Endothelial cell of umbilical vein (primary cell): ENCODE measurements around the gene NECAB2. TPM values are rescaled to one million over a fixed set of nuclear protein-coding genes. Genes with fewer than 3 reads are reported as not detected.

Source experiments
- BruUV-seq: library from RNA; stranded (reverse); fragments of 400-500 nt; replicated peaks from 2 replicates; lab custom pipeline; 2021; lab: Mats Ljungman, UMichigan
- CTCF ChIA-PET: fragments of 300-600, 350-600 bp; sonication (Branson Sonifier 250); formaldehyde crosslinking; loops from one replicate; lab custom pipeline; 2021; ENCODE audit warnings: antibody characterized with exemption, inconsistent platforms; lab: Charles Lee
- POLR2A ChIA-PET: fragments of 300-600, 350-600 bp; sonication (Branson Sonifier 250); formaldehyde crosslinking; loops from one replicate; lab custom pipeline; 2021; ENCODE audit warnings: antibody characterized with exemption, inconsistent platforms; lab: Charles Lee
- DNase-seq: peaks from one replicate; pipeline ENCODE4 v3.0.0-alpha.2; 2011; ENCODE audit warnings: low read depth, low spot score
- FAIRE-seq: peaks from 2 replicates; lab custom pipeline; 2011; peaks lifted over from hg19 to GRCh38; lab: Jason Lieb, UNC
- H2AFZ ChIP-seq: 2 replicates; pipeline ENCODE4 v1.6.0; 2012; ENCODE audit warnings: low read depth, low read length, control low read depth, inconsistent platforms
- H3K27ac ChIP-seq: 2 replicates; pipeline ENCODE4 v1.5.1; 2011; ENCODE audit warnings: low read depth, mild to moderate bottlenecking, control low read depth, low read length, moderate library complexity; ENCODE audit not compliant: insufficient read depth
- H3K27me3 ChIP-seq, 2 experiments: 2 replicates each; pipeline versions ENCODE4 v1.6.0 to v1.6.1; 2011; ENCODE audit warnings: low read length in 2 of 2, mixed read lengths in 1 of 2; ENCODE audit not compliant: control insufficient read depth in 2 of 2, insufficient read depth in 2 of 2
- H3K36me3 ChIP-seq, 2 experiments: 2 replicates in 1 of 2; 3 replicates in 1 of 2; pipeline ENCODE4 v1.5.1; 2011; ENCODE audit warnings: low read length in 2 of 2, mild to moderate bottlenecking in 1 of 2, moderate library complexity in 1 of 2; ENCODE audit not compliant: control insufficient read depth in 2 of 2, insufficient read depth in 2 of 2; ENCODE audit errors: extremely low read depth in 1 of 2
- H3K4me1 ChIP-seq: 3 replicates; pipeline ENCODE4 v1.5.1; 2011; ENCODE audit warnings: mild to moderate bottlenecking, low read length; ENCODE audit not compliant: control insufficient read depth, insufficient read depth; ENCODE audit errors: extremely low read depth
- H3K4me2 ChIP-seq: 2 replicates; pipeline ENCODE4 v1.6.1; 2011; ENCODE audit warnings: low read length, control low read depth, mixed read lengths; ENCODE audit not compliant: insufficient read depth
- H3K4me3 ChIP-seq, 3 experiments: fragments of 200-600 bp in 1 of 3; sonication (generic), shearing (Covaris generic) in 1 of 3; replicated peaks in 1 of 3; 2 replicates each; pipeline ENCODE4 v1.5.1; 2011 to 2016; ENCODE audit warnings: control low read depth in 3 of 3, low read length in 3 of 3, mild to moderate bottlenecking in 2 of 3, inconsistent platforms in 1 of 3, low read depth in 1 of 3, moderate library complexity in 1 of 3; ENCODE audit not compliant: insufficient read depth in 1 of 3
- H3K79me2 ChIP-seq: 2 replicates; pipeline ENCODE4 v1.6.0; 2012; ENCODE audit warnings: low read length, inconsistent platforms; ENCODE audit not compliant: control insufficient read depth, insufficient read depth
- H3K9ac ChIP-seq: replicated peaks from 2 replicates; pipeline ENCODE3; 2011; ENCODE audit warnings: low read length, control low read depth; ENCODE audit not compliant: insufficient read depth; ENCODE audit errors: extremely low read depth
- H3K9me1 ChIP-seq: replicated peaks from 3 replicates; pipeline ENCODE4 v1.6.0; 2011; ENCODE audit warnings: mild to moderate bottlenecking, low read length; ENCODE audit not compliant: control insufficient read depth, insufficient read depth; ENCODE audit errors: extremely low read depth
- H3K9me3 ChIP-seq: replicated peaks from 2 replicates; pipeline ENCODE4 v1.5.1; 2012; ENCODE audit warnings: low read length, inconsistent platforms; ENCODE audit not compliant: control insufficient read depth, insufficient read depth
- H4K20me1 ChIP-seq: replicated peaks from 2 replicates; pipeline ENCODE3; 2011; ENCODE audit warnings: mild to moderate bottlenecking, low read length; ENCODE audit not compliant: control insufficient read depth, insufficient read depth; ENCODE audit errors: extremely low read depth
- EZH2 ChIP-seq: IDR thresholded peaks from 2 replicates; pipeline ENCODE4 v1.6.1; 2012; ENCODE audit warnings: borderline replicate concordance, low read depth, mild to moderate bottlenecking, moderate library complexity, low read length, inconsistent platforms; ENCODE audit not compliant: severe bottlenecking
- FOS ChIP-seq: IDR thresholded peaks from 2 replicates; pipeline ENCODE4 v1.6.1; 2011; ENCODE audit warnings: mild to moderate bottlenecking, low read length, moderate library complexity, borderline replicate concordance; ENCODE audit not compliant: insufficient read depth
- GATA2 ChIP-seq: IDR thresholded peaks from 2 replicates; pipeline ENCODE4 v1.7.0; 2011; ENCODE audit warnings: low read depth, mild to moderate bottlenecking, moderate library complexity, mixed read lengths, low read length; ENCODE audit not compliant: insufficient read length, insufficient read depth
- JUN ChIP-seq: IDR thresholded peaks from 2 replicates; pipeline ENCODE4 v1.6.1; 2011; ENCODE audit warnings: borderline replicate concordance, low read depth; ENCODE audit not compliant: insufficient read length, insufficient read depth
- MYC ChIP-seq: IDR thresholded peaks from one replicate; pipeline ENCODE4 v1.6.1; 2011; ENCODE audit warnings: mild to moderate bottlenecking, low read depth, low read length
- POLR2A ChIP-seq: IDR thresholded peaks from 2 replicates; pipeline ENCODE4 v1.6.1; 2012; ENCODE audit warnings: low read depth, mild to moderate bottlenecking, control low read depth, low read length
- POLR2AphosphoS5 ChIP-seq: IDR thresholded peaks from 2 replicates; pipeline ENCODE4 v1.6.1; 2012; ENCODE audit warnings: low read depth, mild to moderate bottlenecking, control low read depth, low read length, moderate library complexity; ENCODE audit not compliant: insufficient read depth
- dilution Hi-C: fragments of 300-500 bp; cut with MboI; formaldehyde crosslinking; loops from one replicate; pipeline ENCODE4 v1.15.0; 2019; ENCODE audit warnings: low sequenced_read_pairs; ENCODE audit not compliant: extremely low pct_ligation_motif_present
- intact Hi-C: fragments of 100-400 bp; cut with micrococcal nuclease; formaldehyde crosslinking; loops from one replicate; pipeline ENCODE4 v1.10.0; 2022
- polyA plus RNA-seq, 4 experiments: library from polyadenylated mRNA; depleted of rRNA in 3 of 4; stranded (reverse) in 3 of 4; unstranded in 1 of 4; fragments of >200 nt; gene quantifications; 2 replicates each; pipeline versions ENCODE4 v1.2.1 to v1.2.3, GENCODE V29; 2011 to 2012; ENCODE audit warnings: missing spikeins in 1 of 4
- total RNA-seq: library from RNA; stranded (reverse); gene quantifications from 2 replicates; pipeline ENCODE4 v1.2.3, GENCODE V29; 2021
- TF ChIP-seq, protein P1 (sequence below), 2 donors: IDR thresholded peaks; 1 replicate in 1 of 2; 2 replicates in 1 of 2; pipeline ENCODE4 v1.5.1; 2011; ENCODE audit warnings: low read length in 2 of 2, mild to moderate bottlenecking in 2 of 2, moderate library complexity in 2 of 2, control low read depth in 1 of 2, inconsistent platforms in 1 of 2, low read depth in 1 of 2; ENCODE audit not compliant: insufficient read depth in 1 of 2; ENCODE audit errors: extremely low read depth in 1 of 2
- TF ChIP-seq, protein P2 (sequence below): IDR thresholded peaks from 2 replicates; pipeline ENCODE4 v1.6.1; 2011; ENCODE audit not compliant: insufficient read depth, insufficient read length

The NECAB2 gene
- total and polyA plus RNA-seq, 2 donors (not counting 3 experiments of a cell fraction or from before 2014, with no cell fraction given): 0.26 to 0.31 TPM

DNA sequence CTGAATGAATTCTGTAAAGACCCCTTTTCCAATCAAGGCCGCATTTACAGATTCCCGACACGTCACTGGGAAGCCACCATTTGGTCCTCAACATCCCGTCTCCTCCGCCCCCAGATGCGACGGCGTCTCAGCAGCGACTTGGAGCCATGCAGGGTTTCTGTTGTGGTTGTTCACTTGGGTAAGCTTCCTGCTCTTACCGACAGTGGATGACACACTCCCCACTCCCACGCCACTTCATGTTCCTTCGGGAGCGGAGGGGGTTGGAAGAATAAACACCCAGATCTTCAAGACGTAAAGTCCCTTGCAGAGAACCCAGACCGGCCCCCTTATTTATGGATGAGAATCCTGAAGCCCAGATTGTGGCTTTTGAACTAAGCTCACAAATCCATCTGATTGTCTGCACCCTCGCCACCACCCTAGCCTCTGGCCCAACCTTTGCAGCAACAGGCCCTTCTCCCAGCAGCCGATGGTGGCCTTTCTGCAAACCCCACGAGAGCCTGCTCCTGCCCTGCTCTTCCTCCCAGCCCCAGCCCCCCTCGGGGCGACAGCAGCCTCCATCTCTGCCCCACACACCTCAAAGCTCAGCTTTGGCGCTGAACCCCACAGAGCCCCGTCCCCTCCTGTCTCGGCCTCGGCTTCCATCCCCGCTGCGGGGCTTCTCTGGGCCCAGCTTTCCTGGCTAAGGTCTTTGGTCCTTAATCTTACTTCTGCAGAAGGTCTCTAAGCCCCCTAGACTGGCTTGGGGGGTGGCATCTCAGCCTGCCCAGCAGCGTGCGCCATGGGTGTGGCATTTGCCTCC lies 34.0 kb upstream of the NECAB2 start:
- POLR2A ChIA-PET: no interaction called here

DNA sequence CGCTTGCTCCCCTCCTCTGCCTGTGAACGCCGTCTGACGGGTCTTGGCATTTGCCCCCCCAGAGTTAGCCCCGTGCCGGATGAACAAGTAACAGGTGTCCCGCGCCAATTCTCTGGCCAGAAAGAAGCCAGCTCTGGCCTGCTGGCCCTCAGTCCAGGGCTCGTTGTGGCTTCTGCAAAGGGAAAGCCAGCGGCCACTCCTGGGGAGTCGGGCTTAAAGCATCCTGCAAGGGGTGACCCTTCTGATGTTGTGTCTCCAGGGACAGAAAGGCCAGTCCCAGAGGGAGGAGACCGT lies 33.4 kb upstream of the NECAB2 start:
- H3K9me3 ChIP-seq: no peaks in the 10 kb centered on the region
- ChIA-PET POLR2A (no interaction called here), CTCF (interaction anchor here (1.2 kb wide), 1 partner anchor 22 kb away, joined by 3 read pairs; no protein-coding TSS in a partner anchor)
- H3K4me3 ChIP-seq: no peak overlapping the region
- intact Hi-C loops: no loop called here
- peaks cover 5% of the 10 kb centered on the region for H3K4me1 ChIP-seq
- H2AFZ ChIP-seq: no peak overlapping the region
- no peak for TF ChIP-seq EZH2
- TF ChIP-seq FOS: no peak
- no peak for TF ChIP-seq POLR2A
- TF ChIP-seq JUN: no peak
- TF ChIP-seq MYC: no peak
- TF ChIP-seq POLR2AphosphoS5: no peak
- TF ChIP-seq GATA2: no peak
- TF ChIP-seq, protein P1, sequence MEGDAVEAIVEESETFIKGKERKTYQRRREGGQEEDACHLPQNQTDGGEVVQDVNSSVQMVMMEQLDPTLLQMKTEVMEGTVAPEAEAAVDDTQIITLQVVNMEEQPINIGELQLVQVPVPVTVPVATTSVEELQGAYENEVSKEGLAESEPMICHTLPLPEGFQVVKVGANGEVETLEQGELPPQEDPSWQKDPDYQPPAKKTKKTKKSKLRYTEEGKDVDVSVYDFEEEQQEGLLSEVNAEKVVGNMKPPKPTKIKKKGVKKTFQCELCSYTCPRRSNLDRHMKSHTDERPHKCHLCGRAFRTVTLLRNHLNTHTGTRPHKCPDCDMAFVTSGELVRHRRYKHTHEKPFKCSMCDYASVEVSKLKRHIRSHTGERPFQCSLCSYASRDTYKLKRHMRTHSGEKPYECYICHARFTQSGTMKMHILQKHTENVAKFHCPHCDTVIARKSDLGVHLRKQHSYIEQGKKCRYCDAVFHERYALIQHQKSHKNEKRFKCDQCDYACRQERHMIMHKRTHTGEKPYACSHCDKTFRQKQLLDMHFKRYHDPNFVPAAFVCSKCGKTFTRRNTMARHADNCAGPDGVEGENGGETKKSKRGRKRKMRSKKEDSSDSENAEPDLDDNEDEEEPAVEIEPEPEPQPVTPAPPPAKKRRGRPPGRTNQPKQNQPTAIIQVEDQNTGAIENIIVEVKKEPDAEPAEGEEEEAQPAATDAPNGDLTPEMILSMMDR (IDR thresholded peaks at IDR 0.05; ENCODE audit: extremely low read depth in 1 of 2, insufficient read depth in 1 of 2, low read depth in 1 of 2, low read length in 2 of 2): no peak
- TF ChIP-seq, protein P2, sequence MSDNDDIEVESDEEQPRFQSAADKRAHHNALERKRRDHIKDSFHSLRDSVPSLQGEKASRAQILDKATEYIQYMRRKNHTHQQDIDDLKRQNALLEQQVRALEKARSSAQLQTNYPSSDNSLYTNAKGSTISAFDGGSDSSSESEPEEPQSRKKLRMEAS: no peak
- no peak for FAIRE-seq
- H3K79me2 ChIP-seq: no peaks in the 10 kb centered on the region
- no peak overlapping the region for H3K4me2 ChIP-seq
- no peak overlapping the region for H3K27ac ChIP-seq
- DNase-seq: no peak
- BruUV-seq: no TSS peak
- H4K20me1 ChIP-seq: no peaks in the 10 kb centered on the region
- no peaks in the 10 kb centered on the region for H3K36me3 ChIP-seq
- dilution Hi-C loops: no loop called here
- H3K9ac ChIP-seq: no peak overlapping the region
- H3K27me3 ChIP-seq: no peaks in the 10 kb centered on the region
- H3K9me1 ChIP-seq: no peaks in the 10 kb centered on the region

More for the DNA sequence above, 34.0 kb upstream of the NECAB2 start:
- CTCF ChIA-PET: interaction anchor here (1.2 kb wide), 1 partner anchor 22 kb away, joined by 3 read pairs; no protein-coding TSS in a partner anchor
- dilution Hi-C loops: no loop called here
- no peak overlapping the region for H3K4me2 ChIP-seq
- H3K4me1 ChIP-seq: peaks cover under 1% of the 10 kb centered on the region
- no peaks in the 10 kb centered on the region for H3K9me1 ChIP-seq
- intact Hi-C loops: no loop called here
- no peak overlapping the region for H2AFZ ChIP-seq
- H3K27me3 ChIP-seq: no peaks in the 10 kb centered on the region
- TF ChIP-seq JUN (no peak), MYC (no peak), EZH2 (no peak), GATA2 (no peak)
- TF ChIP-seq, protein P2: no peak
- BruUV-seq: no TSS peak
- H4K20me1 ChIP-seq: no peaks in the 10 kb centered on the region
- no peak for FAIRE-seq
- no peak for DNase-seq
- H3K27ac ChIP-seq: no peak overlapping the region
- H3K9ac ChIP-seq: no peak overlapping the region
- no peaks in the 10 kb centered on the region for H3K9me3 ChIP-seq
- no peaks in the 10 kb centered on the region for H3K79me2 ChIP-seq
- H3K36me3 ChIP-seq: no peaks in the 10 kb centered on the region
- no peak overlapping the region for H3K4me3 ChIP-seq
